HEK293 (cell line): ENCODE data around the gene EDIL3.

ENCODE experiments used
- CTCF ChIP-seq: fragments of 450-650 bp; formaldehyde crosslinking; IDR thresholded peaks from 2 replicates; pipeline ENCODE4 v1.5.1; 2016; ENCODE audit warnings: missing biosample characterization, missing genetic modification characterization
- REST ChIP-seq: fragments of 450-650 bp; formaldehyde crosslinking; IDR thresholded peaks from 2 replicates; pipeline ENCODE4 v1.5.1; 2016; ENCODE audit warnings: missing biosample characterization, missing genetic modification characterization
- WT1 ChIP-seq: fragments of 450-650 bp; formaldehyde crosslinking; IDR thresholded peaks from 2 replicates; pipeline ENCODE4 v1.5.1; 2016; ENCODE audit warnings: missing biosample characterization, missing genetic modification characterization
- ZNF10 ChIP-seq: fragments of 450-650 bp; formaldehyde crosslinking; IDR thresholded peaks from 2 replicates; pipeline ENCODE4 v1.5.1; 2017; ENCODE audit warnings: missing biosample characterization, missing genetic modification characterization
- ZNF146 ChIP-seq: fragments of 450-650 bp; formaldehyde crosslinking; IDR thresholded peaks from 2 replicates; pipeline ENCODE4 v1.5.1; 2016; ENCODE audit warnings: missing biosample characterization, missing genetic modification characterization
- ZNF175 ChIP-seq: fragments of 450-650 bp; formaldehyde crosslinking; IDR thresholded peaks from 2 replicates; pipeline ENCODE4 v1.5.1; 2016; ENCODE audit warnings: missing biosample characterization, missing genetic modification characterization
- ZNF274 ChIP-seq, 2 experiments: fragments of 200-500 bp in 1 of 2; fragments of 450-650 bp in 1 of 2; sonication (Bioruptor generic) in 1 of 2; formaldehyde crosslinking in 1 of 2; IDR thresholded peaks; 2 replicates each; pipeline versions ENCODE4 v1.5.1 to v1.6.1; 2014 to 2016; ENCODE audit warnings: borderline replicate concordance in 1 of 2, inconsistent platforms in 1 of 2, low read length in 1 of 2, missing biosample characterization in 1 of 2, missing genetic modification characterization in 1 of 2
- ZNF48 ChIP-seq: fragments of 450-650 bp; formaldehyde crosslinking; IDR thresholded peaks from 2 replicates; pipeline ENCODE4 v1.5.1; 2016; ENCODE audit warnings: missing biosample characterization, missing genetic modification characterization
- ZNF596 ChIP-seq: fragments of 450-650 bp; IDR thresholded peaks from 2 replicates; pipeline ENCODE4 v1.5.0; 2018; ENCODE audit warnings: missing biosample characterization, mild to moderate bottlenecking, missing genetic modification characterization, moderate library complexity
- ZNF660 ChIP-seq: fragments of 450-650 bp; IDR thresholded peaks from 2 replicates; pipeline ENCODE4 v1.5.1; 2018; ENCODE audit warnings: missing biosample characterization, mild to moderate bottlenecking, missing genetic modification characterization
- ZNF792 ChIP-seq: fragments of 450-650 bp; formaldehyde crosslinking; IDR thresholded peaks from 2 replicates; pipeline ENCODE4 v1.5.1; 2016; ENCODE audit warnings: missing biosample characterization, missing genetic modification characterization

- TF ChIP-seq ZNF660 (tag by site-specific recombination) (no peak), REST (tag by site-specific recombination) (no peak), ZNF792 (tag by site-specific recombination) (no peak), CTCF (tag by site-specific recombination) (no peak), ZNF10 (tag by site-specific recombination) (no peak), WT1 (tag by site-specific recombination) (no peak), ZNF48 (tag by site-specific recombination) (no peak), ZNF274 (IDR thresholded peaks at IDR 0.05; ENCODE audit: low read length) (no peak), ZNF274 (tag by site-specific recombination; IDR thresholded peaks at IDR 0.05; ENCODE audit: borderline replicate concordance) (no peak), ZNF596 (no peak), ZNF146 (tag by site-specific recombination) (no peak), ZNF175 (tag by site-specific recombination) (no peak)
Observed at GRCh38 chr5:84281383-84281782, 103.3 kb downstream of the EDIL3 start.
